Measurements from ENCODE around the gene ELP4. TPM values are rescaled to one million over a fixed set of nuclear protein-coding genes. Genes with fewer than 3 reads are reported as not detected.
"Not testable (repeated sequence)": the region's sequence is repeated elsewhere in the genome, so short reads cannot be mapped to it uniquely, and the experiment has no call there.

ELP4 gene
- total and polyA plus RNA-seq, 2 experiments from 2014 or later: 28.2 to 38.3 TPM

- TF ChIP-seq CTCF (conservative IDR thresholded peaks at IDR 0.05; ENCODE audit: low read depth in 2 of 2) (no peak), EZH2 (IDR thresholded peaks at IDR 0.05; ENCODE audit: low read depth, unreplicated experiment) (no peak)
These were observed 51.4 kb downstream of the ELP4 start (continued) for GRCh38 chr11:31560842-31561476.

GRCh38 chr11:31564517-31564916, 55.0 kb downstream of the ELP4 start:
- H3K9me2 ChIP-seq (ENCODE audit: insufficient read depth); H3K79me2 ChIP-seq (replicated peaks; ENCODE audit: insufficient read depth); H3K27ac Mint-ChIP-seq; ATAC-seq; H3K27me3 ChIP-seq (ENCODE audit: insufficient read depth); H3K36me3 ChIP-seq (ENCODE audit: insufficient read depth); H4K20me1 ChIP-seq (replicated peaks; ENCODE audit: insufficient read depth); H3K4me1 Mint-ChIP-seq; DNase-seq (ENCODE audit: low spot score); H3K27ac ChIP-seq (ENCODE audit: low read depth); H3K4me2 ChIP-seq; H3K4me3 Mint-ChIP-seq; H2AFZ ChIP-seq; H3K4me3 ChIP-seq; H3K4me1 ChIP-seq (ENCODE audit: insufficient read depth); H3F3A ChIP-seq (replicated peaks; ENCODE audit: low read depth); H3K27me3 Mint-ChIP-seq (ENCODE audit: insufficient read depth, low read depth, poor library complexity): not testable (repeated sequence)
- Mint-ChIP-seq H3K9me3 (peaks cover 22% of the 10 kb centered on the region; the same call in 2 of the 3 replicates), H3K36me3 (ENCODE audit: low read depth) (peaks cover 24% of the 10 kb centered on the region; the same call in 2 of the 3 replicates)

- H3K4me3 Mint-ChIP-seq; H3K4me3 ChIP-seq; H3K27ac Mint-ChIP-seq; H4K20me1 ChIP-seq (replicated peaks; ENCODE audit: insufficient read depth); H3K27me3 Mint-ChIP-seq (ENCODE audit: insufficient read depth, low read depth, poor library complexity); H3K27ac ChIP-seq (ENCODE audit: low read depth); H3K4me2 ChIP-seq; H3K4me1 Mint-ChIP-seq; ATAC-seq; H3F3A ChIP-seq (replicated peaks; ENCODE audit: low read depth); H3K36me3 ChIP-seq (ENCODE audit: insufficient read depth); H3K27me3 ChIP-seq (ENCODE audit: insufficient read depth); H2AFZ ChIP-seq; H3K9me2 ChIP-seq (ENCODE audit: insufficient read depth); H3K79me2 ChIP-seq (replicated peaks; ENCODE audit: insufficient read depth); H3K4me1 ChIP-seq (ENCODE audit: insufficient read depth): not testable (repeated sequence)
- Mint-ChIP-seq H3K9me3 (peaks cover 44% of the 10 kb centered on the region), H3K36me3 (ENCODE audit: low read depth) (peaks cover 38% of the 10 kb centered on the region)
- DNase-seq (ENCODE audit: low spot score): peak; percentile 34
These were observed 64.6 kb downstream of the ELP4 start for GRCh38 chr11:31574133-31574532.

DNA sequence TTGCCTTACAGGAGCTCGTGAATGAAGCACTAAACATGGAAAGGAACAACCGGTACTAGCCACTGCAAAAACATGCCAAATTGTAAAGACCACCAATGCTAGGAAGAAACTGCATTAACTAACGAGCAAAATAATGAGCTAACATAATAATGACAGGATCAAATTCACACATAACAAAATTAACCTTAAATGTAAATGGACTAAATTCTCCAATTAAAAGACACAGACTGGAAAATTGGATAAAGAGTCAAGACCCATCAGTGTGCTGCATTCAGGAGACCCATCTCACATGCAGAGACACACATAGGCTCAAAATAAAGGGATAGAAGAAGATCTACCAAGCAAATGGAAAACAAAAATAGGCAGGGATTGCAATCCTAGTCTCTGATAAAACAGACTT, 66.2 kb downstream of the ELP4 start:
- not testable (repeated sequence) for H3K27ac Mint-ChIP-seq; H3K9me2 ChIP-seq (ENCODE audit: insufficient read depth)

DNA sequence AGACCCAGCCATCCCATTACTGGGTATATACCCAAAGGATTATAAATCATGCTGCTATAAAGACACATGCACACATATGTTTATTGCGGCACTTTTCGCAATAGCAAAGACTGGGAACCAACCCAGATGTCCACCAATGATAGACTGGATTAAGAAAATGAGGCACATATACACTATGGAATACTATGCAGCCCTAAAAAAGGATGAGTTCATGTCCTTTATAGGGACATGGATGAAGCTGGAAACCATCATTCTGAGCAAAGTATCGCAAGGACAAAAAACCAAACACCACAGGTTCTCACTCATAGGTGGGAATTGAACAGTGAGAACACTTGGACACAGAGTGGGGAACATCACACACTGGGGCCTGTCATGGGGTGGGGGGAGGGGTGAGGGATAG, 69.8 kb downstream of the ELP4 start:
- not testable (repeated sequence) for H3K27ac Mint-ChIP-seq; H3K4me2 ChIP-seq; H3K27ac ChIP-seq (ENCODE audit: low read depth); H3K79me2 ChIP-seq (replicated peaks; ENCODE audit: insufficient read depth); ATAC-seq; H3K36me3 ChIP-seq (ENCODE audit: insufficient read depth); H3K4me3 ChIP-seq; H3K9me2 ChIP-seq (ENCODE audit: insufficient read depth); H3K27me3 ChIP-seq (ENCODE audit: insufficient read depth); H3K27me3 Mint-ChIP-seq (ENCODE audit: insufficient read depth, low read depth, poor library complexity); H3K4me3 Mint-ChIP-seq; H2AFZ ChIP-seq; H3F3A ChIP-seq (replicated peaks; ENCODE audit: low read depth); DNase-seq (ENCODE audit: low spot score); H4K20me1 ChIP-seq (replicated peaks; ENCODE audit: insufficient read depth)
- H3K9me3 Mint-ChIP-seq: peaks cover 37% of the 10 kb centered on the region
- H3K36me3 Mint-ChIP-seq (ENCODE audit: low read depth): peaks cover 23% of the 10 kb centered on the region
- peaks cover 14% of the 10 kb centered on the region; the same call in 1 of the 2 replicates for H3K4me1 ChIP-seq (ENCODE audit: insufficient read depth)
- H3K4me1 Mint-ChIP-seq: peaks cover 11% of the 10 kb centered on the region

More for the DNA sequence above, 66.2 kb downstream of the ELP4 start:
- H3K4me1 ChIP-seq (ENCODE audit: insufficient read depth); DNase-seq (ENCODE audit: low spot score); H3K4me1 Mint-ChIP-seq; H3K4me3 Mint-ChIP-seq; H2AFZ ChIP-seq; H3K27ac ChIP-seq (ENCODE audit: low read depth); H3K27me3 Mint-ChIP-seq (ENCODE audit: insufficient read depth, low read depth, poor library complexity); H3F3A ChIP-seq (replicated peaks; ENCODE audit: low read depth); H3K36me3 ChIP-seq (ENCODE audit: insufficient read depth); H4K20me1 ChIP-seq (replicated peaks; ENCODE audit: insufficient read depth); H3K27me3 ChIP-seq (ENCODE audit: insufficient read depth); H3K4me3 ChIP-seq; H3K79me2 ChIP-seq (replicated peaks; ENCODE audit: insufficient read depth); H3K4me2 ChIP-seq; ATAC-seq: not testable (repeated sequence)
- H3K36me3 Mint-ChIP-seq (ENCODE audit: low read depth): peaks cover 32% of the 10 kb centered on the region
- H3K9me3 Mint-ChIP-seq: peaks cover 41% of the 10 kb centered on the region
